Testis (tissue), 3 donors: Measurements from ENCODE around the gene PTPRT. TPM values are rescaled to one million over a fixed set of nuclear protein-coding genes. Genes with fewer than 3 reads are reported as not detected.

Experiments
- DNase-seq: peaks from one replicate; pipeline ENCODE4 v3.0.0-alpha.2; 2019
- H3K27ac ChIP-seq, 2 donors: fragments of 200-600 bp; sonication (generic); one replicate each; pipeline ENCODE4 v1.5.1; 2019
- H3K27me3 ChIP-seq: fragments of 200-600 bp; sonication (generic); one replicate; pipeline ENCODE4 v1.5.1; 2019
- H3K36me3 ChIP-seq: fragments of 200-600 bp; sonication (generic); one replicate; pipeline ENCODE4 v1.5.1; 2017; ENCODE audit warnings: low read depth; ENCODE audit errors: missing control alignments
- H3K4me1 ChIP-seq: fragments of 200-600 bp; sonication (generic); one replicate; pipeline ENCODE4 v1.5.1; 2019
- H3K4me3 ChIP-seq, 2 donors: fragments of 200-600 bp; sonication (generic); one replicate each; pipeline ENCODE4 v1.5.1; 2017 to 2019
- H3K9me3 ChIP-seq: fragments of 200-600 bp; sonication (generic); one replicate; pipeline ENCODE4 v1.5.1; 2017
- CTCF ChIP-seq, 3 experiments: fragments of 450-650 bp in 2 of 3; fragments of 200-600 bp in 1 of 3; sonication (generic) in 1 of 3; IDR thresholded peaks; one replicate each; pipeline ENCODE4 v1.5.1; 2016 to 2019; ENCODE audit warnings: antibody characterized with exemption in 3 of 3, mild to moderate bottlenecking in 2 of 3, moderate library complexity in 1 of 3
- POLR2A ChIP-seq: fragments of 450-650 bp; IDR thresholded peaks from one replicate; pipeline ENCODE4 v1.6.1; 2017; ENCODE audit warnings: antibody characterized with exemption, mild to moderate bottlenecking, moderate library complexity
- WGBS, 2 donors: methylation state at CpG; one replicate each; pipeline ENCODE4 v1.1.5; 2018; 5-methylcytosine and 5-hydroxymethylcytosine counted together
- intact Hi-C: fragments of 100-400 bp; cut with DNase I; formaldehyde crosslinking; loops from one replicate; pipeline ENCODE4 v1.15.1; 2023; ENCODE audit warnings: low total_unique reads
- polyA plus RNA-seq: library from polyadenylated mRNA; stranded (reverse); fragments of 350-450 nt; fragmentation: Illumina TruSeq; extraction: RNeasy Lipid Tissue Mini Kit (QIAGEN cat#74804); gene quantifications from one replicate; pipeline ENCODE4 v1.2.3, GENCODE V29; 2014; ENCODE audit warnings: low read depth, low replicate concordance; ENCODE audit not compliant: insufficient read depth
- total RNA-seq, 2 donors: library from RNA; depleted of rRNA; stranded (reverse); fragments of >200 nt; gene quantifications; one replicate each; pipeline ENCODE4 v1.2.3, GENCODE V29; 2016

Gene PTPRT
- total and polyA plus RNA-seq, 3 donors from 2014 or later: 2.3 to 2.5 (median 2.3) TPM

GRCh38 chr20:42639140-42639539, 550.6 kb downstream of the PTPRT start:
- DNase-seq: no peak
- no peak overlapping the region for H3K4me3 ChIP-seq
- no peak for TF ChIP-seq POLR2A
- TF ChIP-seq CTCF (IDR thresholded peaks at IDR 0.05): no peak
- 70% methylated on average over 5 of the region's 5 CpGs for WGBS, 2 donors
- intact Hi-C loops: no loop called here
- no peaks in the 10 kb centered on the region for H3K9me3 ChIP-seq
- H3K27me3 ChIP-seq: no peaks in the 10 kb centered on the region
- H3K36me3 ChIP-seq: no peaks in the 10 kb centered on the region
- no peak overlapping the region for H3K27ac ChIP-seq
- H3K4me1 ChIP-seq: no peaks in the 10 kb centered on the region

- H3K27ac ChIP-seq: no peak overlapping the region
- H3K27me3 ChIP-seq: no peaks in the 10 kb centered on the region
- H3K4me3 ChIP-seq: no peak overlapping the region
- no peaks in the 10 kb centered on the region for H3K36me3 ChIP-seq
- WGBS, 2 donors: 83 to 86% methylated on average over 6 of the region's 6 CpGs
- H3K4me1 ChIP-seq: no peaks in the 10 kb centered on the region
- TF ChIP-seq CTCF (IDR thresholded peaks at IDR 0.05) (no peak), POLR2A (no peak)
- no peaks in the 10 kb centered on the region for H3K9me3 ChIP-seq
- intact Hi-C loops: no loop called here
- no peak for DNase-seq
Measured at GRCh38 chr20:42635699-42636411, 553.9 kb downstream of the PTPRT start.

GRCh38 chr20:42634156-42634555, 555.5 kb downstream of the PTPRT start:
- WGBS, 2 donors: 89 to 97% methylated on average over 2 of the region's 2 CpGs
- H3K27me3 ChIP-seq: no peaks in the 10 kb centered on the region
- intact Hi-C loops: no loop called here
- no peak overlapping the region for H3K27ac ChIP-seq
- no peak for DNase-seq
- no peaks in the 10 kb centered on the region for H3K4me1 ChIP-seq
- H3K9me3 ChIP-seq: no peaks in the 10 kb centered on the region
- TF ChIP-seq CTCF (IDR thresholded peaks at IDR 0.05) (no peak), POLR2A (no peak)
- no peak overlapping the region for H3K4me3 ChIP-seq
- H3K36me3 ChIP-seq: no peaks in the 10 kb centered on the region

- Histone ChIP-seq H3K4me1 (no peaks in the 10 kb centered on the region), H3K4me3 (no peak overlapping the region), H3K27ac (no peak overlapping the region), H3K9me3 (no peaks in the 10 kb centered on the region), H3K27me3 (no peaks in the 10 kb centered on the region), H3K36me3 (no peaks in the 10 kb centered on the region)
- no peak for TF ChIP-seq POLR2A
- TF ChIP-seq CTCF (IDR thresholded peaks at IDR 0.05): no peak
- intact Hi-C loops: no loop called here
- no peak for DNase-seq
- WGBS, 2 donors: 50 to 87% methylated on average over 1 of the region's 1 CpG
Measured at GRCh38 chr20:42628683-42629082, 561.0 kb downstream of the PTPRT start.

GRCh38 chr20:42613076-42613475, 576.6 kb downstream of the PTPRT start:
- no peaks in the 10 kb centered on the region for H3K4me1 ChIP-seq
- H3K36me3 ChIP-seq: no peaks in the 10 kb centered on the region
- H3K9me3 ChIP-seq: no peaks in the 10 kb centered on the region
- no peak overlapping the region for H3K4me3 ChIP-seq
- H3K27ac ChIP-seq: no peak overlapping the region
- TF ChIP-seq CTCF (IDR thresholded peaks at IDR 0.05) (no peak), POLR2A (no peak)
- H3K27me3 ChIP-seq: no peaks in the 10 kb centered on the region
- intact Hi-C loops: no loop called here
- 56 to 64% methylated on average over 3 of the region's 3 CpGs for WGBS, 2 donors
- DNase-seq: no peak
